ENCODE measurements around the gene EIF2B1.

Gene EIF2B1
- long read RNA-seq, transcript EIF2B1-201 (9 exons, 2,477 nt): major isoform, 743 of 804 reads
- long read RNA-seq, partial matches to known transcripts: 9 of 804 reads
- long read RNA-seq, other reads (novel, unspliced or antisense): 51 of 804 reads

DNA sequence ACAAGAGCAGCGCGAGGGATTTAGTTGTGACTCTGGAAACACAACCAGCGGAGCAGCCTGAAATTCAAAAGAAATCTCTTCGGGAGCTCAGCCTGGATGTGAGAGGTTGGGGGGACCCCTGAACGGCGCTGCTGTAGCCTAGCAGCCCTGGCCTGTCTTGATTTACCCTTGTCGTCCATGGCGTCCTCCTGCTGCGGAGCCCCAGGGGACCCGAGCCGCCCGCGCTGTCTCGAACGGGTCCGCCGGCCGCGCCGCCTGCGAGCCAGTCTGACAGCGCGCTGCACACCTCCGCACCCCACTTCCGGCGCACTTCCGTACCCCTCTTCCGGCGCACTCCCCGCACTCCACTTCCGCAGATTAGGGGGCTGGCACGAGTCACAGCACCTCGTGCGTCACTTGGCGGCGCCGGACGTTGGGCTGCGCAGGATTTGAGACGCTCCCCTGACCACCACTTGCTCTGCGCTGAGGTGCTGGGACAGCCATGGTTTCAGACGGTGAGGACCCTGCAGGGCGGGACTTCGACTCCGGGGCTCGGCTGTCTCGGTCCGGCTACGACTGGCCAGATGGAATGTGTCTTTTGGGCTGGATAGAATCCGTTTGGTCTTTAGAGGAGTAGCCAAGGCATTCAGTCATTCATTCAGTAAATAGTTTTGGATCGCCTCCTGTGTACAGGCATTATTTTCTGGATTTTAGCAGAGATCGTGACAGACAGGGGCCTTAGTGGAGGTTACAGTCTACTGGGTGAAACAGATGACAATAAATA is at the start of gene EIF2B1, which contains the start of gene GTF2H3:
EIF2B1 (minus strand) TSS at position 308 of the 763 bp plus-strand sequence; CDS start at position 179, 129 bp downstream.
GTF2H3 (plus strand) TSS at position 451 of the 763 bp plus-strand sequence; CDS start at position 482, 31 bp downstream.
- no peaks in the 10 kb centered on the region for H3K27me3 ChIP-seq (ENCODE audit: insufficient read depth, poor library complexity, severe bottlenecking)
- peak; percentile 95 to 98 for DNase-seq (ENCODE audit: low read depth in 1 of 2, low spot score in 1 of 2)
- H3K27ac ChIP-seq (replicated peaks): peak within 1 kb of the TSS; percentile 90
- TF ChIP-seq, protein P1, sequence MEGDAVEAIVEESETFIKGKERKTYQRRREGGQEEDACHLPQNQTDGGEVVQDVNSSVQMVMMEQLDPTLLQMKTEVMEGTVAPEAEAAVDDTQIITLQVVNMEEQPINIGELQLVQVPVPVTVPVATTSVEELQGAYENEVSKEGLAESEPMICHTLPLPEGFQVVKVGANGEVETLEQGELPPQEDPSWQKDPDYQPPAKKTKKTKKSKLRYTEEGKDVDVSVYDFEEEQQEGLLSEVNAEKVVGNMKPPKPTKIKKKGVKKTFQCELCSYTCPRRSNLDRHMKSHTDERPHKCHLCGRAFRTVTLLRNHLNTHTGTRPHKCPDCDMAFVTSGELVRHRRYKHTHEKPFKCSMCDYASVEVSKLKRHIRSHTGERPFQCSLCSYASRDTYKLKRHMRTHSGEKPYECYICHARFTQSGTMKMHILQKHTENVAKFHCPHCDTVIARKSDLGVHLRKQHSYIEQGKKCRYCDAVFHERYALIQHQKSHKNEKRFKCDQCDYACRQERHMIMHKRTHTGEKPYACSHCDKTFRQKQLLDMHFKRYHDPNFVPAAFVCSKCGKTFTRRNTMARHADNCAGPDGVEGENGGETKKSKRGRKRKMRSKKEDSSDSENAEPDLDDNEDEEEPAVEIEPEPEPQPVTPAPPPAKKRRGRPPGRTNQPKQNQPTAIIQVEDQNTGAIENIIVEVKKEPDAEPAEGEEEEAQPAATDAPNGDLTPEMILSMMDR (IDR thresholded peaks at IDR 0.05; ENCODE audit: insufficient read depth, low read length): no peak
- TF ChIP-seq, protein P2, sequence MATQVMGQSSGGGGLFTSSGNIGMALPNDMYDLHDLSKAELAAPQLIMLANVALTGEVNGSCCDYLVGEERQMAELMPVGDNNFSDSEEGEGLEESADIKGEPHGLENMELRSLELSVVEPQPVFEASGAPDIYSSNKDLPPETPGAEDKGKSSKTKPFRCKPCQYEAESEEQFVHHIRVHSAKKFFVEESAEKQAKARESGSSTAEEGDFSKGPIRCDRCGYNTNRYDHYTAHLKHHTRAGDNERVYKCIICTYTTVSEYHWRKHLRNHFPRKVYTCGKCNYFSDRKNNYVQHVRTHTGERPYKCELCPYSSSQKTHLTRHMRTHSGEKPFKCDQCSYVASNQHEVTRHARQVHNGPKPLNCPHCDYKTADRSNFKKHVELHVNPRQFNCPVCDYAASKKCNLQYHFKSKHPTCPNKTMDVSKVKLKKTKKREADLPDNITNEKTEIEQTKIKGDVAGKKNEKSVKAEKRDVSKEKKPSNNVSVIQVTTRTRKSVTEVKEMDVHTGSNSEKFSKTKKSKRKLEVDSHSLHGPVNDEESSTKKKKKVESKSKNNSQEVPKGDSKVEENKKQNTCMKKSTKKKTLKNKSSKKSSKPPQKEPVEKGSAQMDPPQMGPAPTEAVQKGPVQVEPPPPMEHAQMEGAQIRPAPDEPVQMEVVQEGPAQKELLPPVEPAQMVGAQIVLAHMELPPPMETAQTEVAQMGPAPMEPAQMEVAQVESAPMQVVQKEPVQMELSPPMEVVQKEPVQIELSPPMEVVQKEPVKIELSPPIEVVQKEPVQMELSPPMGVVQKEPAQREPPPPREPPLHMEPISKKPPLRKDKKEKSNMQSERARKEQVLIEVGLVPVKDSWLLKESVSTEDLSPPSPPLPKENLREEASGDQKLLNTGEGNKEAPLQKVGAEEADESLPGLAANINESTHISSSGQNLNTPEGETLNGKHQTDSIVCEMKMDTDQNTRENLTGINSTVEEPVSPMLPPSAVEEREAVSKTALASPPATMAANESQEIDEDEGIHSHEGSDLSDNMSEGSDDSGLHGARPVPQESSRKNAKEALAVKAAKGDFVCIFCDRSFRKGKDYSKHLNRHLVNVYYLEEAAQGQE (IDR thresholded peaks at IDR 0.05; ENCODE audit: insufficient replicate concordance, low read depth): peak; percentile 64
- peak; percentile 99 for TF ChIP-seq GABPA (IDR thresholded peaks at IDR 0.05; ENCODE audit: low read depth)
- peak; percentile 96 for TF ChIP-seq POLR2AphosphoS5 (IDR thresholded peaks at IDR 0.05; ENCODE audit: low read depth)
- peak; percentile 87 for TF ChIP-seq SPI1 (IDR thresholded peaks at IDR 0.05; ENCODE audit: borderline replicate concordance, low read depth)
- peak within 1 kb of the TSS; percentile 99 for H3K4me3 ChIP-seq (replicated peaks; ENCODE audit: insufficient read depth, low read length)

DNA sequence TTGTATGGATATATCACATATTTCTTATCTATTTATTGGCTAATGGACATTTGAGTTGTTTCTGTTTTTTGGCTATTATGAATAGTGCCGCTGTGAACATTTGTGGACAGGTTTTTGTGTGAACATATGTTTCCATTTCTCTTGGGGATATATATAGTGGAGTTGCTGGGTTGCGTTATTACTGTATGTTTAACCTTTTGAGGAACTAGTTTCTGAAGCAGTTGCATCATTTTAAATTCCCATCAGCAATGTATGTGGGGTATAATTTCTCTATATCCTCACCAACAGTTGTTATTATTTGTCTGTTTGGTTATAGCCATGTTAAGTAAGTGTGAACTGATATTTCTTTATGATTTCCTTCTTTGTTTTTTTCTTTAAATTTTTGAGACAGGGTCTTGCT is 48.1 kb upstream of the EIF2B1 start:
- Histone ChIP-seq H3K4me3 (replicated peaks; ENCODE audit: insufficient read depth, low read length) (no peak overlapping the region), H3K27me3 (ENCODE audit: insufficient read depth, poor library complexity, severe bottlenecking) (no peaks in the 10 kb centered on the region), H3K27ac (replicated peaks) (no peak overlapping the region)
- TF ChIP-seq POLR2AphosphoS5 (IDR thresholded peaks at IDR 0.05; ENCODE audit: low read depth) (no peak), GABPA (IDR thresholded peaks at IDR 0.05; ENCODE audit: low read depth) (no peak)
- TF ChIP-seq, protein P1 (IDR thresholded peaks at IDR 0.05; ENCODE audit: insufficient read depth, low read length): no peak
- TF ChIP-seq, protein P2 (IDR thresholded peaks at IDR 0.05; ENCODE audit: insufficient replicate concordance, low read depth): no peak
- DNase-seq (ENCODE audit: low read depth in 1 of 2, low spot score in 1 of 2): peak in 1 of 2 experiments; percentile 40

DNA sequence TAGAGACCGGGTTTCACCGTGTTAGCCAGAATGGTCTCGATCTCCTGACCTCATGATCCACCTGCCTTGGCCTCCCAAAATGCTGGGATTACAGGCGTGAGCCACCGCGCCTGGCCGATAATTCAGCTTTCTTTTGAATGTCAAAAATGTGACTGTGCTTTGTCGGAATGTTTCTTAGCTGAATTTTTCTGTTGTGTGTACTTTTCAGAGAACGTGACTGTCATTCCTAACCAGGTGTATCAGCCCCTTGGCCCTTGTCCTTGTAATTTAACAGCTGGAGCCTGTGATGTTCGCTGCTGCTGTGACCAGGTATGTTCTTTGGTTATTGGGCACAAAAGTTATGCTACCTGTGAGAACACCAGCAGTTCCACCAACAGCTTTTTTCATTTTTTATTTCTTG is 45.5 kb upstream of the EIF2B1 start:
- no peak overlapping the region for H3K4me3 ChIP-seq (replicated peaks; ENCODE audit: insufficient read depth, low read length)
- no peak overlapping the region for H3K27ac ChIP-seq (replicated peaks)
- TF ChIP-seq POLR2AphosphoS5 (IDR thresholded peaks at IDR 0.05; ENCODE audit: low read depth): no peak
- TF ChIP-seq, protein P1 (IDR thresholded peaks at IDR 0.05; ENCODE audit: insufficient read depth, low read length): no peak
- no peak for TF ChIP-seq SPI1 (IDR thresholded peaks at IDR 0.05; ENCODE audit: borderline replicate concordance, low read depth)
- no peak for TF ChIP-seq GABPA (IDR thresholded peaks at IDR 0.05; ENCODE audit: low read depth)
- TF ChIP-seq, protein P2 (IDR thresholded peaks at IDR 0.05; ENCODE audit: insufficient replicate concordance, low read depth): no peak
- DNase-seq (ENCODE audit: low read depth in 1 of 2, low spot score in 1 of 2): no peak
- no peaks in the 10 kb centered on the region for H3K27me3 ChIP-seq (ENCODE audit: insufficient read depth, poor library complexity, severe bottlenecking)

Data from HL-60 (cell line).